Measurements from ENCODE around the gene SNX30.

DNA sequence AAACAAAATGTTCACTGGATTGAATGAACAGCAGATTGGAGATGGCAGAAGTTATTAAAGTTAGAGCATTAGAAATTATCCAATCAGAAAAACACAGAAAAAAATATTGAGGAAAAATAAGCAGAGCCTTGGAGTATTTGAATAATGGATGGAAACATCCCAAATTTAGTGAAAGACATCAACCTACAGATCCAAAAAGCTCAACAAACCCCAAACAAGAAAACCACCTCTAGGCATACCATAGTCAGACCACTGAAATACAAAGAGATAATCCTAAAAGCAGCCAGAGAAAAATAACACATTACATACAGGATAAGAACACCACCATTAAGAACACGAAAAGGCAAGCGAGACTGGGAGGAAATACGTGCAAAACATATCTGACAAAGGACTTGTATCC, 37.9 kb upstream of the SNX30 start:
- TF ChIP-seq, protein P1, sequence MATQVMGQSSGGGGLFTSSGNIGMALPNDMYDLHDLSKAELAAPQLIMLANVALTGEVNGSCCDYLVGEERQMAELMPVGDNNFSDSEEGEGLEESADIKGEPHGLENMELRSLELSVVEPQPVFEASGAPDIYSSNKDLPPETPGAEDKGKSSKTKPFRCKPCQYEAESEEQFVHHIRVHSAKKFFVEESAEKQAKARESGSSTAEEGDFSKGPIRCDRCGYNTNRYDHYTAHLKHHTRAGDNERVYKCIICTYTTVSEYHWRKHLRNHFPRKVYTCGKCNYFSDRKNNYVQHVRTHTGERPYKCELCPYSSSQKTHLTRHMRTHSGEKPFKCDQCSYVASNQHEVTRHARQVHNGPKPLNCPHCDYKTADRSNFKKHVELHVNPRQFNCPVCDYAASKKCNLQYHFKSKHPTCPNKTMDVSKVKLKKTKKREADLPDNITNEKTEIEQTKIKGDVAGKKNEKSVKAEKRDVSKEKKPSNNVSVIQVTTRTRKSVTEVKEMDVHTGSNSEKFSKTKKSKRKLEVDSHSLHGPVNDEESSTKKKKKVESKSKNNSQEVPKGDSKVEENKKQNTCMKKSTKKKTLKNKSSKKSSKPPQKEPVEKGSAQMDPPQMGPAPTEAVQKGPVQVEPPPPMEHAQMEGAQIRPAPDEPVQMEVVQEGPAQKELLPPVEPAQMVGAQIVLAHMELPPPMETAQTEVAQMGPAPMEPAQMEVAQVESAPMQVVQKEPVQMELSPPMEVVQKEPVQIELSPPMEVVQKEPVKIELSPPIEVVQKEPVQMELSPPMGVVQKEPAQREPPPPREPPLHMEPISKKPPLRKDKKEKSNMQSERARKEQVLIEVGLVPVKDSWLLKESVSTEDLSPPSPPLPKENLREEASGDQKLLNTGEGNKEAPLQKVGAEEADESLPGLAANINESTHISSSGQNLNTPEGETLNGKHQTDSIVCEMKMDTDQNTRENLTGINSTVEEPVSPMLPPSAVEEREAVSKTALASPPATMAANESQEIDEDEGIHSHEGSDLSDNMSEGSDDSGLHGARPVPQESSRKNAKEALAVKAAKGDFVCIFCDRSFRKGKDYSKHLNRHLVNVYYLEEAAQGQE (IDR thresholded peaks at IDR 0.05), result no peak
- TF ChIP-seq, protein P2, sequence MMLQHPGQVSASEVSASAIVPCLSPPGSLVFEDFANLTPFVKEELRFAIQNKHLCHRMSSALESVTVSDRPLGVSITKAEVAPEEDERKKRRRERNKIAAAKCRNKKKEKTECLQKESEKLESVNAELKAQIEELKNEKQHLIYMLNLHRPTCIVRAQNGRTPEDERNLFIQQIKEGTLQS (IDR thresholded peaks at IDR 0.05), result no peak
- TF ChIP-seq, protein P3, sequence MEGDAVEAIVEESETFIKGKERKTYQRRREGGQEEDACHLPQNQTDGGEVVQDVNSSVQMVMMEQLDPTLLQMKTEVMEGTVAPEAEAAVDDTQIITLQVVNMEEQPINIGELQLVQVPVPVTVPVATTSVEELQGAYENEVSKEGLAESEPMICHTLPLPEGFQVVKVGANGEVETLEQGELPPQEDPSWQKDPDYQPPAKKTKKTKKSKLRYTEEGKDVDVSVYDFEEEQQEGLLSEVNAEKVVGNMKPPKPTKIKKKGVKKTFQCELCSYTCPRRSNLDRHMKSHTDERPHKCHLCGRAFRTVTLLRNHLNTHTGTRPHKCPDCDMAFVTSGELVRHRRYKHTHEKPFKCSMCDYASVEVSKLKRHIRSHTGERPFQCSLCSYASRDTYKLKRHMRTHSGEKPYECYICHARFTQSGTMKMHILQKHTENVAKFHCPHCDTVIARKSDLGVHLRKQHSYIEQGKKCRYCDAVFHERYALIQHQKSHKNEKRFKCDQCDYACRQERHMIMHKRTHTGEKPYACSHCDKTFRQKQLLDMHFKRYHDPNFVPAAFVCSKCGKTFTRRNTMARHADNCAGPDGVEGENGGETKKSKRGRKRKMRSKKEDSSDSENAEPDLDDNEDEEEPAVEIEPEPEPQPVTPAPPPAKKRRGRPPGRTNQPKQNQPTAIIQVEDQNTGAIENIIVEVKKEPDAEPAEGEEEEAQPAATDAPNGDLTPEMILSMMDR (IDR thresholded peaks at IDR 0.05; ENCODE audit: low read depth, low read length, missing input control), result no peak
- TF ChIP-seq RAD21 (IDR thresholded peaks at IDR 0.05), result no peak
- TF ChIP-seq, protein P4, sequence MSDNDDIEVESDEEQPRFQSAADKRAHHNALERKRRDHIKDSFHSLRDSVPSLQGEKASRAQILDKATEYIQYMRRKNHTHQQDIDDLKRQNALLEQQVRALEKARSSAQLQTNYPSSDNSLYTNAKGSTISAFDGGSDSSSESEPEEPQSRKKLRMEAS (IDR thresholded peaks at IDR 0.05), result no peak
- TF ChIP-seq, protein P5, sequence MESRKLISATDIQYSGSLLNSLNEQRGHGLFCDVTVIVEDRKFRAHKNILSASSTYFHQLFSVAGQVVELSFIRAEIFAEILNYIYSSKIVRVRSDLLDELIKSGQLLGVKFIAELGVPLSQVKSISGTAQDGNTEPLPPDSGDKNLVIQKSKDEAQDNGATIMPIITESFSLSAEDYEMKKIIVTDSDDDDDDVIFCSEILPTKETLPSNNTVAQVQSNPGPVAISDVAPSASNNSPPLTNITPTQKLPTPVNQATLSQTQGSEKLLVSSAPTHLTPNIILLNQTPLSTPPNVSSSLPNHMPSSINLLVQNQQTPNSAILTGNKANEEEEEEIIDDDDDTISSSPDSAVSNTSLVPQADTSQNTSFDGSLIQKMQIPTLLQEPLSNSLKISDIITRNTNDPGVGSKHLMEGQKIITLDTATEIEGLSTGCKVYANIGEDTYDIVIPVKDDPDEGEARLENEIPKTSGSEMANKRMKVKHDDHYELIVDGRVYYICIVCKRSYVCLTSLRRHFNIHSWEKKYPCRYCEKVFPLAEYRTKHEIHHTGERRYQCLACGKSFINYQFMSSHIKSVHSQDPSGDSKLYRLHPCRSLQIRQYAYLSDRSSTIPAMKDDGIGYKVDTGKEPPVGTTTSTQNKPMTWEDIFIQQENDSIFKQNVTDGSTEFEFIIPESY (IDR thresholded peaks at IDR 0.05), result no peak
- no peak for TF ChIP-seq TAF1 (conservative IDR thresholded peaks at IDR 0.05)
- no peak for TF ChIP-seq YY1 (IDR thresholded peaks at IDR 0.05)

Data from liver (tissue), 3 donors.